NCI-H2196 treated with DMSO at 0.1 percent for 48 hours (cell line): ENCODE results near the gene ZP2.
"Not testable (repeated sequence)": the region's sequence is repeated elsewhere in the genome, so short reads cannot be mapped to it uniquely, and the experiment has no call there.

Source experiments
- DNase-seq: peaks from one replicate; lab custom pipeline; 2025; ENCODE audit not compliant: unreplicated experiment; lab: John Stamatoyannopoulos, UW

ZP2 gene

DNA sequence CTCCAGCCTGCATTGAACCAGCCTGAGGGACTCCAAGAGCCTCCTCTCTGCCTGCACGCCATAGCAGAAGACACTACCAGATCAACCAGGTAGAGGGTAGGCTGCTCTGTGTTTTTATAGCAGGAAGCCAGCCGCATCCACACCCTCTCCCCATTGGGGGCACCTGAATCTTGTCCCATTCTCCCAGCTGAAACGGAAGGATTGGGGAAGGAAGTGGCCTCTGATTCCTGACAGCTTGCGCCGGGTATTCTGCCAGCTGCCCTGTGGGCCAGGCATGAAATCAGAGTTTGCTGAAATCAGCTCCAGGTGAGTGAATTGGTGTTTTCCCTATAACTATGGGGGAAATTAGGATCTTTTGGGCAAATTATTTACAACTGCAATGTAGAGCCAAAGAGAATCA lies at the start of gene ZP2:
Gene ZP2, minus strand, starts transcription at position 89 of the 400 bp plus-strand sequence. Its CDS starts 27 bp downstream, at position 62.
- no peak for DNase-seq

DNA sequence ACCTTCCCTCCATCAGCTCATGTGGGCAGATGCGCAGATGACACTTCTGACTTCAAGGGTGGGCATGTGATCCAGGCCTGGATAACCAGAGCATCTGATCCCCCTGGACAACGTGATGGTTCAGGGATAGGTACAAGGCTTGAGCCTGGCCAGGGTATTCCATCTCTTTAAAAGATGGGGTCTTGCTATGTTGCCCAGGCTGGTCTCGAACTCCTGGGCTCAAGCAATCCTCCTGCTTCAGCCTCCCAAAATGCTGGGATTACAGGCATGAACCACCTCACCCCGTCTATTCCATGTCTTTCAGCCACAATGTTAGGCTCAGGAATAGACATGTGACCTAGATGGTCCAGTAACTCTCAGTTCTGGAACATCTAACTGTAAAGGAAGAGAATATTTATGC lies 45.9 kb upstream of the ZP2 start:
- no peak for DNase-seq

DNA sequence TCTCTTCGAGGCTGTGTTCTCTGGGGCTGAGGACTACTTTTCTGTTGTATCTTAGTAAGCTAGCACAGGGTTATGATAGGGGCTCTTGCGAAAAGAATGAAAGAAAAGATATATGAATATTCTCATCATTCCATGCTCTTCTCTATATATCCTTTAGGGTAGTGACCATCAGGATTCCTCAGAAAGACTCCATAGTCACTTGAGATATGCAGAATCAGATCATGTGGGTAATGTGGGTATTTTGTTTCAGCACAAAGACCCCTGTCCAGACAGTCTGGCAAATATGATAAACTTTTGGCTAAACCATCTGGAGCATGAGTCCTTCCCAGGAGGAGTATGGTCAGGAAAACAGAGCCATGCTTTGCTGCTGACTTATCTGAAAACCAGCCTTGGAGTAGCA lies 45.3 kb upstream of the ZP2 start:
- no peak for DNase-seq

DNA sequence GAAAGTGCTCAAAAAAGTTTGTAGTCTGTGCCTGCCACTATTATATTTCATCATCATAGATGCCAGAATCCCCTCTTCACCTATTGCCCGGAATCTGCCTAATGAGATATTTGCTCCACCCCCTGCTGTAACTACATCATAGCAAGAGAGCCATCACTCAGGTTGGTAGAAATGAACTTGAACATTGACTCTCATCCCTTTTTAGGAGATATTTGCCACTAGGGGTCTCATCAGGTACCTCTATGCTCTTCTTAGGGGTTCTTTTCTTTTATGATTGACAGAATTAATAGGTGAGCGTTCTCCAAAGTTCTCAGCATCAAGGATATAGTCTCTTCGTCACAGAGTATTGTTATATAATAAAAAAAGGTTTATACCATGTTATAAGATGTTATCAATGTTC lies 42.1 kb upstream of the ZP2 start:
- no peak for DNase-seq

DNA sequence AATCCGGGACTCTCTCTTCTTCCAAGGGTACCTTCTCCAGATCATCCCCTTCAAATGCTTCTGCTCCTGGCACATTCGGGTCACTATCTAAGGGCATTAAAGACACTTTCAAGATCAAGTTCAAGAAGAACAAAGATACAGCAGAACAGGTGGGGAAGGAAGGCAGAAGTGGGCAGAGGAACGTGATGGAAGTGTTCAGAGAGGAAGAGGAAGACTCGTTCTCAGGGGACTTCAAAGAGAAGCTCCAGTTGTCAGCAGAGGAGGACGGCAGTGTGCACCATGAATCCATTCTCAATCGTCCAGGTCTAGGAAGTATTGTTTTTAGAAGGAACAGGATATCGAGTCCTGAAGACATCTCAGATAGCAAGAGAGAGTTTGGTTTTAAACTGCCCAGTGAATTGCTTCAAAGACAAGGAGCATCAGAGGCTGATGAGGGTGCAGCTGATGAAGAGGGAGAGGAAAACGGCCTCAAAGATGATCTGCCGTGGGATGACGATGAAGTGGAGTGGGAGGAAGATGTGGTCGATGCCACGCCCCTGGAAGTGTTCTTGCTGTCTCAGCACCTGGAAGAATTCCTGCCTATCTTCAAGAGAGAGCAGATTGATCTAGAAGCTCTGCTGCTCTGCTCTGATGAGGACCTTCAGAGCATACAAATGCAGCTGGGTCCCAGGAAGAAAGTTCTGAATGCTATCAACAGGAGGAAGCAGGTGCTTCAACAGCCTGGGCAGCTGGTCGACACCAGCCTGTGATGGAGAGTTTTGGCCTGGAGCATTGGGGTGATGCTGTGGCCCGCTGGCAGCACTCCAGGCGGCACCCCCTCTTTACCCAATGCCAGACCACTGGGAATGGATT lies 38.9 kb upstream of the ZP2 start:
- DNase-seq: no peak

DNA sequence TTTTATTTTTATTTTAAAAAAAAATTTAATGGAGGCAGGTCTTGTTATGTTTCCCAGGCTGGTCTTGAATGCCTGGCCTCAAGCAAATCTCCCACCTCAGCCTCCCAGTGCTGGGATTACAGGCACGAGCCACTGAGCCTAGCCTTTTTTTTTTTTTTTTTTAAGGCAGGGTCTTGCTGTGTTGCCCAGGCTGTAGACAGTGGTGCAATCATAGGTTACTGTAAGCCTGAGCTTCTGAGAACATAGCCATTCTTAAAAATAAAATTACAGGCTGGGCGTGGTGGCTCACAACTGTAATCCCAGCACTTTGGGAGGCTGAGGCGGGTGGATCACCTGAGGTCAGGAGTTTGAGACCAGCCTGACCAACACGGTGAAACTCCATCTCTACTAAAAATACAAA lies 36.8 kb upstream of the ZP2 start:
- DNase-seq: not testable (repeated sequence)

DNA sequence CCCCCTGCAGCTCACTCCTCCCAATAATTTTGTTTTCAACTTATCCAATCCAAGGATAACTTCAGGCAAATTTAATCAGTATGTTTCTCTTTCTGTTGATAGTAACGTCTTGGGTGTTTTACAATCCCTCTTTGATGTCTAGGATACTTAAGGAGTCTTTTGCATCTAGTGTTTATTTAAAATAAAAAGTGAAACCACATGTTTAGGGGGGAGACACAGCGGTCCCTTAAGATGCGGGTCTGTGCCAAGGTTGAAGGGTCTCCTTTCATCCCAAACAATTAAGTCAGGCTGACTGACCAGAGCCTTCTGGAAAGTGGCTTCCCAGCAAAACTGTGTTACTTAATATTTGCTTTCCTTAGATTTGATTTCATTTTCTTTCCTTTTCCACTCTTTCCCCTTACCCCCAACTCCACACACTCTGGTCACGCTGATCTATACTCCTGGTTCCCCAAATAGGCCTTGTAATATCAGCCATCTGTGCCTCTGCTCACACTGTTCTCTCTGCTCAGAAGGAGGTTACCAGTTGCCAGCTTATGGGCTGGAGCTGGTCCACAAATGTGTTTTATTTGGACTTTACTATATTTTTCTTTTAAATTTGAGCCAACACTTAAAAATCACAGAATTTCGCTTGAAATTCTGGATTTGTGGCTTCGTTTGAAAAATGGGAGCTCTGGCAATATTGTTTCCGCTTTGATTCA lies 33.3 kb upstream of the ZP2 start:
- DNase-seq: no peak

DNA sequence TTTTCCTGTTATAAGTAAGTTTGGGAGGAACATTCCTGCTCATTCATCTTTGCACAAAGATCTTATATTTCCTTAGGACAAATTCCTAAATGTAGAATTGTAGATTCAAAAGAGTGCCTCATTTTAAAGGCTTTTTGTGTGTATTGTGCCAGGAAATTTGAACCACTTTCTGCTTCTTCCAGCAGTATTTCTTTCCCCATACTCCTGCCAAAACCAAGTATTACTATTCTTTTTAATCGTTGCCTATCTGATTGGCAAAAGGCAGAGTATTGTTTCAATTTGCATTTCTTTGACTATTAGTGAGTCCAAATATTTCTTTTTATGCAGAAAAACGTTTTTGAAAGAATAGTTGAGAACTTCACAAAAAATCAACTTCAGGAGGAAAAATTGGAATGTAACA lies 31.4 kb upstream of the ZP2 start:
- DNase-seq: no peak

DNA sequence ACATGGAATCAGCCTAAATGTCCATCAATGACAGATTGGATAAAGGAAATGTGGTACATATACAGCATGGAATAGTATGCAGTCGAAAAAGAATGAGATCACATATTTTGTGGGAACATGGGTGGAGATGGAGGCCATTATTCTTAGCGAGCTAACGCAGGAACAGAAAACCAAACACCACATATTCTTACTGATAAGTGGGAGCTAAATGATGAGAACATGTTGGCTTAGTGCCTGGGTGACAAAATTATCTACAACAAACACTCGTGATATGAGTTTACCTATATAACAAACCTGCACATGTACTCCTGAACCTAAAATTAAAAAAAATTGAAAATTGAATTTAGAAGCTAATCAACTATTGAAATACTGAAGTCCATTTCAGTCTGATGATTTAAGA lies 28.3 kb upstream of the ZP2 start:
- DNase-seq: no peak

DNA sequence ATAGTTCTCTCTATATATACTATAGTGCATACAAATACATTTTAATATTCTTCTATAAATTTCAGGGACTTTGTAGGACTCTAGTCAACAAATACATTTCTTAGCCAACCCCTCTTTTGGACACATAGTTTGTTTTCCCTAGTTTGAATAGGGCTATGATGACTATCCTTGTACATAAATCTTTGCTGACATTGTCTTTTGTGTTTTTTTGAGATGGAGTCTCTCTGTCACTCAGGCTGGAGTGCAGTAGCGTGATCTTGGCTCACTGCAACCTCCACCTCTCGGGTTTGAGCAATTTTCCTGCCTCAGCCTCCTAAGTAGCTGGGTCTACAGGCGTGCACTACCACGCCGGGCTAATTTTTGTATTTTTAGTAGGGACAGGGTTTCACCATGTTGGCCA lies 25.5 kb upstream of the ZP2 start:
- DNase-seq: no peak

DNA sequence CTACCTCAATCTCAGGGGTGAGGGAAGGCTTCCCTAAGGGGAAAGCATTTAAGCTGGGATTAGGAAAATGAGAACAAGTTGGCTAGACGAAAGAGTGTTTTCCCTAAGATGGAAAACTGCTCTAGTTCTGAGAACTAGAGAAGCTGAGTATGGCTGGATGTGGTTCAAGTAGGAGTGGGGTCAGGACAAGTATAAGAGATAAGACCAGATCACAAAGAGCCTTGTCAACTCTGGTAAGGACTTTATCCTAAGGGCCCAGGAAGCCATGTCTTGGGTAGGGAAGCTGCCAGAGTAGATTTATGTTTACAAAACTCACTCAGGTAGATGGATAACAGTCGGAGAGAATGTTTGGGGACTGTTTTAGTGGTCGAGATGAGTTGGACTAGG lies 23.8 kb upstream of the ZP2 start:
- DNase-seq: no peak

DNA sequence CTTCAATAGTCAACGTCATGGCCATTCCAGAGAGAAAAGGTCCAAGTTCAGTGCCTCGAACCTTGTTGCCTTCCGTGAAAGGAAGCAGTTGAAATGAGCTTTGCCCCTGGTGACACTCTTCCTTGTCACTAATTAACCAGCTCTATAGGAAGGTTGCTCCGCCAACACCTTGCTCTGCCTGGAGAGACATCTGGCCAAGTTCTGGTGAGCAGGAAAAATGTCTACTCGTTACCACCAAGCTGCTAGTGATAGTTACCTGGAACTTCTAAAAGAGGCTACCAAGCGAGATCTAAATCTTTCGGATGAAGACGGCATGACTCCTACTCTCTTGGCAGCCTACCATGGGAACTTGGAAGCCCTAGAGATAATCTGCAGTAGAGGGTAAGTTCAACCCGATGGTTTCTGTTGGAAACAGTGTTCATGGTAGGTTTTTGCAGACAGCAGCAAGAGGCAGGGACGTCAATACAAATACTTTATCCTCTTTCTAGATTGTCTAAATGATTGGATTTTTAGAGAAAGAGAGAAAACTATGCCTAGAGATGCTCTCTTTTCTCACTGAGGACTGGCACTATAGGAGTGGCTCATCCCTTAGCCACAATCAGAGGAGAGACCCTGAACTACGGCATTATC lies 22.3 kb upstream of the ZP2 start, which contains the start of gene ANKS4B:
Gene ANKS4B, plus strand, starts transcription at position 179 of the 630 bp plus-strand sequence. Its CDS starts 39 bp downstream, at position 218.
- DNase-seq: no peak

DNA sequence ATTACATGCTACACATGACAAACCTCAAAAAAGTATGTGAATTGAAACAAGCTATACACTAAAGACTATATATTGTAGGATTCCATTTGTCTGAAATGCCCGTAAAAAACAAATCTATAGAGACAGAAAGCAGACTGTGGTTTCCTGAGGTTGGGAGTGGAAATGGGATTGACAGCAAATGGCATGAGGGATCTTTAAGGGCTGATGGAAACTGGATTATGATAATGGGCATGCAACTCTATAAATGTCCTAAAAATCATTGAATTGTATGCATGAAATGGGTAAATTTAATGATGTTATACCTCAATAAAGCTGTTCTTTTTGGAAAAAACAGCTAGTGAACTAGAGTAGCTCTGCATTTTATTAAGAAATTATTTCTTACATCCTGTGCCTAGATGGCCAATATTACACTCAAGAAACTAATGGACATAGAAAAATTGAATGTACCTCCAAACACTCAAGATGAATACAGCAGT lies 21.7 kb upstream of the ZP2 start:
- no peak for DNase-seq

DNA sequence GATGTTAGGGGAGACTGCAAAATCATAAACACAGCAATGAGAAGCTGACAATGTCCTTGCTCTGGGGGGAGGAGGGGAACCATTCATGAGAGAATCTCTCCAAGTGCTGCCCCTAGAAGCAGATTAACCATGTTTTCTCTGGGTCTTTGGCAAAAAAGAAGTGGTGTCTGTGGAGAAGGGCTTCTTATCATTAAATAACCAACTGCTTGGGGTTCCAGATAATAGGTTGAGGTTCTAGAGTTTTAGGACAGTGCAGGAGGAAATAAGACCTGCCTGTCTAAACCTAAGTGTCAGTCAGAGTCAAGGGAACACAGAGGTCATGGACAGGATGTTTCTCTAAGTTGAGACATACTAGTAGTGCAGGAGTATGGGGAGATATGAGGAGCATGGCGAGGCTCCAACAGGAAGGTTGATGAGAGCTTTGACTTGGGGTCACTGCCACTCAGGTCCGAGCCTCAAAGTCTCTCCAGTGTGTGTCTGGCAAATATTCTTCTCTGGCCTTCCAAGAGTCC lies 17.0 kb upstream of the ZP2 start:
- DNase-seq: no peak

DNA sequence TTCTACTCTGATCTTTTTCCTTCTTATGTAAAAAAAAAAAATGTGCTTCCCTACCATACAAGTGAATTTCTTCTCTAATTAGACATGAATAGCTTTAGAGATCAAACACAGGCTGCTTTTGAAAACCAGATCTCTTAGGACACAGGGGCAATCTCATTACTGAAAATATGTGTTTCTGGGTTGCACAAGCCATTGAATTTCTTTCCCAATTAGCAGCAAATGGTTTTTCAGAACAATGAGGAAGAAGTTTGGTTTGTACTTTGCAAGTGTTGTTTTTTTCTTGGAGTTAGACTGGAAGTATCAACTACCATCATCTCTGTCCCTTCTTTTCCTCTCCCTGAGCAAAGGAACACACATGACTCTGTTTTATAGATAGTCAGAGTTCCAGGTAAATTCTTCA lies 16.5 kb upstream of the ZP2 start:
- DNase-seq: no peak

DNA sequence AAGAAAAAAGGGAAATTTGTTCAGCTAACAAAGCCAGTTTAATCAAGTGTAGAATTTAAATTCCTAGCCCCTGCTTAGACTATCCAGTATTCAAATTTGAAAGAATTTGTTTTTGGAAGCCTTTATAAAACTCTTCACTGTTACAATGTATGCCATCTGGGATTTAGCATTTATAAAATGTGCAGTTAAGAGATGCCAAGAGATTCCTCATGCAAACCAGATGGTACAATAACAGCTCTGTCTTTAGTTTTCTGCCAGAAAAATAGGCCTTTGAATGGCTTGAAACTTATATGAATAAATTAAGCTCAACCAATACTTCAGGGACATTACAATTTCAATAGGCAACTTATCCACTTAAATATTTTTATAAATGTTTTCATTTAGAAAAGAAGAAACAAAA lies 15.4 kb upstream of the ZP2 start:
- DNase-seq: no peak

DNA sequence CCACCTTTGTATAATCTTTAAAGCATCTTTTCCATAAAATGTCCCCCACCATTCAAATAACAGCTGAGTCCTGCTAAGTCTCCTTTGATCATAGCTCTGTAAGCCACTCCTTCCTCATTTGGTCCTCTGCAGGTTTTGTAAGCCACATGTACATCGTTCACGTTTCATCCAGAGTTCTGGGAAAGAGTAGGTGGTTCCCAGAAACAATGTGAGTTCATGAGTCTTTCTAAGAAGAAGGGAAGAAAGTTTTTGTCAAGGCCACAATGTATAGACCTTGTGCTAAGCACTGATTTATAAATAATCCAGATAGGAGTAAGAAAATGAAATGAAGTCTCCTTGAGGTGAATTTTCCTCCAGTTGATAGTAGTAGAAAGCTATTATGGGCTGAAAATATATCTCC lies 13.4 kb upstream of the ZP2 start:
- DNase-seq: no peak

DNA sequence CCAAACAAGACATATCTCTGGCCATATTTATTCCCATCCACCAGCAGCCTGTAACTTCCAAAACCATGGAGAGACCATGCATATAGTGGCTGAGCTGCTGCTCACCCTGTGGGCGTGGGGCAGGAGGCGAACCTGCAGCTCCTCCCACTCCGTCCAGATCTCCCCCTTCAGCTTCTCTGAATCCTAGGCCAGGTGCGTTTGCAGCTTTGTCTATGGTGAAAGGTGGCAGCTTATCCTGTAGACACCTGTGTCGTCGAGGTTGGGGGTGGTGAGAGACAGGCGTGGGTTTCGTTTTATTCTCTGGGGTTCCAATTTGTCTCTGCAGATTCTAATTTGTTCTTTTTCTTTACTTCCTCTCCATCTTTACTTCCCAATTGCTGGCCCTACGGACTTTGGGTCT lies 12.4 kb upstream of the ZP2 start:
- no peak for DNase-seq

DNA sequence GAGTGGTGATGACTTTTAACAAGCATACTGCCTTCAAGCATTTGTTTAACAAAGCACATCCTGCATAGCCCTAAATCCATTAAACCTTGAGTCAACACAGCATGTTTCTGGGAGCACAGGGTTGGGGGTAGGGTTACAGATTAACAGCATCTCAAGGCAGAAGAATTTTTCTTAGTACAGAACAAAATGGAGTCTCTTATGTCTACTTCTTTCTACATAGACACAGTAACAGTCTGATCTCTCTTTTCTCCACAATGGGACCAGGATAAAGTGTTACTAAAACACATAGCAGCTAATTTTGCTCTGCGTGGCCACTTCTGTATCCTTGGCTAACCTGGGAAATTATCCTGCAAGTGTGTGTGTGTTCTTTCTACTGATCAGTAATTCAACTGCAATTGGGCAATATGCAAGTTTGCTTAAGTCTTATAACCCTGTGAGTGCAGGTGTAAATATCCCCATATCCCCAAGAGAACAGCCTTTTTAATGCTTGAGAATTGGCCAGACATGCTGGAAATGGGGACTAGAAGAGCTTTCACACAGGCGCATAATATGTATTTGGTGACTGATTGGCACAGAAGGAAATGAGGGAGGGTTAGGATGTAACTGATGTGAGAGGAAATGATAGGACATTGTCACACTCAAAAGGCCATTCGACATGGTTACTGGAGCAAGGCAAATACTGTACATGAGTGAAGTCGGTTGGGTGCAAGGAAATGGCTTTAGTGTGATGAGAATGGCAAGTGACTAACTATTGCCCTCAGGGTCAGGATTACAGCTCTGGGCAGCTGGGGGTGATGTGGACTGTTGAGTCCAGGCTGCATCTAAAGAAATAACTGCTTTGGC lies 11.3 kb upstream of the ZP2 start:
- DNase-seq: no peak

DNA sequence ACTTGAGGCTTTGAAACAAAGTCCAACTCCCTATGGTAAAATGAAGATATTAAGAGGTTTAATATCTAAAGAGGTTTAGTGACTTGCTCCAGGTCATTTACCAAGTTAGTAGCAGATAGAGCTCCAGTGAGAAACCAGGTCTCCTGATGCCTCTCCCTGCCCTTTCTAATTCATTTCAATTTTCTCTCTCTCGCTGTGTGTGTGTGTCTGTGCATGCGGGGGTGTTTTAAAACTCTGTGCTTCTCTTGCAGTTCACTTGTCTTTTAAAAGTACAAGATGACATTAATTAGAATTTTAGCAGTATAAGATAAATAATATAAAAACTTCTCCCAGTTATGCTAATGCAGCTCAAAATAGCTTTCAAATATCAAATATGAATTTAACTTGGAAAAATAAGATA lies 8.2 kb upstream of the ZP2 start:
- no peak for DNase-seq

DNA sequence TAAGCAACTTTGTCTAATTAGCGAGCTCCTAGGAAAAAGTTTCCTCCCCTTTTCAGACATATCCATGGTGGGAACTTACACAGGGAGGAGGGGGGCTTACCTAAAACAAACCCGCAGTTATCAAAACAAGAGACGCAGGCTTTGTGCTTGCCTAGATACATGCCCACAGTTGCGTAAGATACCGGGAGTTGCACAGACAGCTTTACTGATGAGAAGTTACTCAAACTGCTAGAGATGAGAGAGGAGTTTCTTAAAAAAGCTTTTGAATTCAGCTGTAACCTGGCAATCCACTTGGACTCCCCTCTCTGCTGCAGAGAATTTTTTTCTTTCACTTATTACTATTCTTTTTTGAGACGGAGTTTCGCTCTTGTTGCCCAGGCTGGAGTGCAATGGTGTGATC lies 6.8 kb upstream of the ZP2 start:
- DNase-seq: no peak
